ENCODE measurements around the gene ACADSB. TPM values are rescaled to one million over a fixed set of nuclear protein-coding genes. Genes with fewer than 3 reads are reported as not detected.
A peak's percentile ranks its signal among the peaks of the same experiment; 100 is the strongest.

ACADSB gene
- total RNA-seq, 1 experiment from 2014 or later = 11.9 TPM

DNA sequence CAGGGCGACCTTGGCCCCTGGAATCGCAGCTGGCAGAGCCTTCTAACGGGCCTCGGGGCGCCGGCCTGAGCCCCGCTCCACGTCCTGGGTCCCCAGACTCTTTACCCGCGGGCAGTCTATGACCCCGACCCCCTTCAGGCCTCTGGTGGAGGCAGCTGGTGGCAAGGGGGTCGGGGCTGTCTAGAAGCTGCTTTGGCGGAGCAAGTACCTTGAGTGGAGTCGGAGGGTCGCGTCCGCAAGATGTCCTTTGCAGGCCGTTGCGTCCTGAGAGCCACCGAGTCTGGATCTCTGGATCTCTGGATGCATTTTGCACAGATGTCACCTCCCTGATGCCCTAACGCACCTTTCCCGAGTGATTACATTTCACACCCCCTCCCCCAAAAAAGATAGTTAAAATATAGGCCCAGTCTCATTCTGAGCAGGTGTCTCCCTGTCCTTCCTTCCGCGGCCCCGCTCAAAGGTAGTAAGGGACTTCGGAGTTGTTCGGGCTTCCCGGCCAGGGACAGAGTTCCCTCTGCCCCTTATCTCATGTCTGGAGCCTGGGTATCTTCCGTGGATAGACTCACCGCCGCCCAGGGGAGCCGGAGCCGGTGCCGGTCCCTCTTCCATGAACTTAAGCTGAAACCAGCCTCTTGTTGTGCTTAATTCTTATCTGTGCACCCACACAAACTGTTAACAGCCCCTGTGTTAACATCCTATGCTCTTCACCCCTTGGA is 457 bp downstream of the ACADSB start:
- Mint-ChIP-seq H3K4me3 (ENCODE audit: unreplicated experiment) (peak overlapping the region; percentile 97), H3K27me3 (ENCODE audit: insufficient read depth, unreplicated experiment) (no peaks in the 10 kb centered on the region), H3K27ac (ENCODE audit: low read depth, unreplicated experiment) (peak overlapping the region; percentile 100), H3K4me1 (ENCODE audit: insufficient read depth, unreplicated experiment) (peaks cover 24% of the 10 kb centered on the region), H3K36me3 (ENCODE audit: insufficient read depth, unreplicated experiment) (peaks cover 10% of the 10 kb centered on the region), H3K9me3 (ENCODE audit: unreplicated experiment) (no peaks in the 10 kb centered on the region)
- BruUV-seq (replicated peaks) = no TSS peak
- CTCF ChIA-PET = interaction anchor here (1.5 kb wide), 1 partner anchor 30 kb away, joined by 5 read pairs; the partner anchor contains the start of gene PSTK
- peak; percentile 22 for DNase-seq (ENCODE audit: unreplicated experiment)
- intact Hi-C loops (cut with micrococcal nuclease) = no loop called here
- POLR2A ChIA-PET = interaction anchor here (0.6 to 4.9 kb wide), 11 partner anchors 10 to 146 kb away, joined by 3 to 75 read pairs (median 12); partner anchors contain the start of genes BUB3, C10orf88 and PSTK
- TF ChIP-seq, protein P1, sequence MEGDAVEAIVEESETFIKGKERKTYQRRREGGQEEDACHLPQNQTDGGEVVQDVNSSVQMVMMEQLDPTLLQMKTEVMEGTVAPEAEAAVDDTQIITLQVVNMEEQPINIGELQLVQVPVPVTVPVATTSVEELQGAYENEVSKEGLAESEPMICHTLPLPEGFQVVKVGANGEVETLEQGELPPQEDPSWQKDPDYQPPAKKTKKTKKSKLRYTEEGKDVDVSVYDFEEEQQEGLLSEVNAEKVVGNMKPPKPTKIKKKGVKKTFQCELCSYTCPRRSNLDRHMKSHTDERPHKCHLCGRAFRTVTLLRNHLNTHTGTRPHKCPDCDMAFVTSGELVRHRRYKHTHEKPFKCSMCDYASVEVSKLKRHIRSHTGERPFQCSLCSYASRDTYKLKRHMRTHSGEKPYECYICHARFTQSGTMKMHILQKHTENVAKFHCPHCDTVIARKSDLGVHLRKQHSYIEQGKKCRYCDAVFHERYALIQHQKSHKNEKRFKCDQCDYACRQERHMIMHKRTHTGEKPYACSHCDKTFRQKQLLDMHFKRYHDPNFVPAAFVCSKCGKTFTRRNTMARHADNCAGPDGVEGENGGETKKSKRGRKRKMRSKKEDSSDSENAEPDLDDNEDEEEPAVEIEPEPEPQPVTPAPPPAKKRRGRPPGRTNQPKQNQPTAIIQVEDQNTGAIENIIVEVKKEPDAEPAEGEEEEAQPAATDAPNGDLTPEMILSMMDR (IDR thresholded peaks at IDR 0.05; ENCODE audit: unreplicated experiment) = no peak

DNA sequence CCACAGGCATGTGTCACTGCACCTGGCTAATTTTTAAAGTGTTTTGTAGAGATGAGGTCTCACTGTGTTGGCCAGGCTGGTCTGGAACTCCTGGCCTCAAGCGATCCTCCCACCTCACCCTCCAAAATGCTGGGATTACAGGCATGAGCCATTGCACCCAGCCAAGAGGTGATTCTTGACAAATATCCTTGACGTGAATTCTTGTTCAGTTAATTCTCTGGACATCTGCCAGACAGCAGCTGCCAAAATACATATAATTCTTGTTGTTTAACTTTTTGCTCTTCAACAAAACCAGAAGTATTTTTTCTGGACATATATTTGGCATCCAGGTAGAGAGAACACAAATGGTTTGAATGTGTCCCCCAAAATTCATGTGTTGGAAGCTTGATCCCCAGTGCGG is 3.2 kb downstream of the ACADSB start:
- no peaks in the 10 kb centered on the region for H3K27me3 Mint-ChIP-seq (ENCODE audit: insufficient read depth, unreplicated experiment)
- DNase-seq (ENCODE audit: unreplicated experiment) = no peak
- H3K9me3 Mint-ChIP-seq (ENCODE audit: unreplicated experiment) = no peaks in the 10 kb centered on the region
- ChIA-PET POLR2A (interaction anchor here (0.7 to 4.9 kb wide), 3 partner anchors 11 to 143 kb away, joined by 3 to 39 read pairs (median 3); partner anchors contain the start of gene BUB3), CTCF (interaction anchor here (0.6 to 1.4 kb wide), 4 partner anchors 12 to 121 kb away, joined by 3 to 4 read pairs (median 3); partner anchors contain the start of gene PSTK)
- no peak overlapping the region for H3K27ac Mint-ChIP-seq (ENCODE audit: low read depth, unreplicated experiment)
- intact Hi-C loops (cut with micrococcal nuclease) = no loop called here
- no TSS peak for BruUV-seq (replicated peaks)
- H3K4me3 Mint-ChIP-seq (ENCODE audit: unreplicated experiment) = no peak overlapping the region
- TF ChIP-seq, protein P1 (IDR thresholded peaks at IDR 0.05; ENCODE audit: unreplicated experiment) = no peak
- peaks cover 10% of the 10 kb centered on the region for H3K36me3 Mint-ChIP-seq (ENCODE audit: insufficient read depth, unreplicated experiment)
- H3K4me1 Mint-ChIP-seq (ENCODE audit: insufficient read depth, unreplicated experiment) = peaks cover 19% of the 10 kb centered on the region

DNA sequence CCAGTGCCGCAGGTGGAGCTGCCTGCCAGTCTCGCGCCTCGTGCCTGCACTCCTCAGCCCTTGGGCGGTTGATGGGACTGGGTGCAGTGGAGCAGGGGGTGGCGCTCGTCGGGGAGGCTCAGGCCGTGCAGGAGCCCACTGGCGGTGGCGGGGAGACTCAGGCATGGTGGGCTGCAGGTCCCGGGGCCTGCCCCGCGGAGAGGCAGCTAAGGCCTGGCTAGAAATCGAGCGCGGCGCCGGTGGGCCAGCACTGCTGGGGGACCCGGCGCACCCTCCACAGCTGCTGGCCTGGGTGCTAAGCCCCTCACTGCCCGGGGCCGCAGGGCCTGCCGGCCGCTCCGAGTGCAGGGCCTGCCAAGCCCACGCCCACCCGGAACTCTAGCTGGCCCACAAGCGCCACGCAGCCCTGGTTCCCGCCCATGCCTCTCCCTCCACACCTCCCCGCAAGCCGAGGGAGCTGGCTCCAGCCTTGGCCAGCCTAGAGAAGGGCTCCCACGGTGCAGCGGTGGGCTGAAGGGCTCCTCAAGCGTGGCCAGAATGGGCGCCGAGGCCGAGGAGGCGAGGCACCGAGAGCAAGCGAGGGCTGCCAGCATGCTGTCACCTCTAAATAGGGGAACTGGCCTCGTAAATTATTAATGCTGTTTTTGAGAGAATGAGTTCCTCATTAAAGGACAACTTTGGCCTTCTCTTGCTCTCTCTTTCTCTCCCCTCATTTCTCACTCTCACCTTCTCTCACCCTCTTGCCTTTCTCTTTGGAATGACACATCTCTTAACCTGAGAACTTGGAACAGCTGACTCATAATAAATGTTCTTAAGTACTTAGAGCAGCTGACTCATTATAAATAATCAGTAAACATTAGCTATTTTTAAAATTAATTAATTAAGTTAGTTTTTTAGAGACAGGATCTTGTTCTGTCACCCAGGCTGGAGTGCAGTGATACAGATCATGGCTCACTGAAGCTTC is 4.9 kb downstream of the ACADSB start:
- intact Hi-C loops (cut with micrococcal nuclease) = no loop called here
- ChIA-PET CTCF (interaction anchor here (0.7 to 3.5 kb wide), 2 partner anchors 30 to 125 kb away, joined by 4 to 18 read pairs; no protein-coding TSS in a partner anchor), POLR2A (interaction anchor here (0.6 to 1.5 kb wide), 6 partner anchors 9 to 833 kb away, joined by 3 to 5 read pairs (median 4); no protein-coding TSS in a partner anchor)
- BruUV-seq (replicated peaks) = no TSS peak
- Mint-ChIP-seq H3K4me1 (ENCODE audit: insufficient read depth, unreplicated experiment) (peaks cover 18% of the 10 kb centered on the region), H3K36me3 (ENCODE audit: insufficient read depth, unreplicated experiment) (peaks cover 1% of the 10 kb centered on the region), H3K9me3 (ENCODE audit: unreplicated experiment) (no peaks in the 10 kb centered on the region), H3K27ac (ENCODE audit: low read depth, unreplicated experiment) (no peak overlapping the region), H3K27me3 (ENCODE audit: insufficient read depth, unreplicated experiment) (no peaks in the 10 kb centered on the region), H3K4me3 (ENCODE audit: unreplicated experiment) (no peak overlapping the region)
- no peak for DNase-seq (ENCODE audit: unreplicated experiment)
- TF ChIP-seq, protein P1 (IDR thresholded peaks at IDR 0.05; ENCODE audit: unreplicated experiment) = no peak
